HEK293 (cell line): ENCODE measurements around the gene SLC16A1.
A peak's percentile ranks its signal among the peaks of the same experiment; 100 is the strongest.

ENCODE experiments used
- INSM2 ChIP-seq: fragments of 450-650 bp; formaldehyde crosslinking; IDR thresholded peaks from 2 replicates; pipeline ENCODE4 v1.5.1; 2016; ENCODE audit warnings: missing biosample characterization, missing genetic modification characterization
- PRDM6 ChIP-seq: fragments of 450-650 bp; formaldehyde crosslinking; IDR thresholded peaks from 2 replicates; pipeline ENCODE4 v1.5.1; 2017; ENCODE audit warnings: missing biosample characterization, missing genetic modification characterization
- TCF7L2 ChIP-seq: IDR thresholded peaks from 2 replicates; pipeline ENCODE4 v1.6.1; 2011; ENCODE audit warnings: low read depth, mild to moderate bottlenecking, inconsistent platforms, low read length, moderate library complexity, borderline replicate concordance
- ZBTB17 ChIP-seq: fragments of 450-650 bp; formaldehyde crosslinking; IDR thresholded peaks from 2 replicates; pipeline ENCODE4 v1.5.1; 2016; ENCODE audit warnings: missing biosample characterization, missing genetic modification characterization
- ZBTB21 ChIP-seq: fragments of 450-650 bp; formaldehyde crosslinking; IDR thresholded peaks from 2 replicates; pipeline ENCODE4 v1.5.1; 2017; ENCODE audit warnings: missing biosample characterization, missing genetic modification characterization
- ZFHX2 ChIP-seq: fragments of 450-650 bp; formaldehyde crosslinking; conservative IDR thresholded peaks from 2 replicates; pipeline ENCODE4 v1.5.1; 2016; ENCODE audit warnings: missing biosample characterization, missing genetic modification characterization
- ZNF133 ChIP-seq: fragments of 450-650 bp; formaldehyde crosslinking; IDR thresholded peaks from 2 replicates; pipeline ENCODE4 v1.5.1; 2016; ENCODE audit warnings: missing biosample characterization, missing genetic modification characterization
- ZNF146 ChIP-seq: fragments of 450-650 bp; formaldehyde crosslinking; IDR thresholded peaks from 2 replicates; pipeline ENCODE4 v1.5.1; 2016; ENCODE audit warnings: missing biosample characterization, missing genetic modification characterization
- ZNF169 ChIP-seq: fragments of 450-650 bp; formaldehyde crosslinking; IDR thresholded peaks from 2 replicates; pipeline ENCODE4 v1.5.1; 2016; ENCODE audit warnings: missing biosample characterization, missing genetic modification characterization
- ZNF174 ChIP-seq: fragments of 450-650 bp; formaldehyde crosslinking; IDR thresholded peaks from 2 replicates; pipeline ENCODE4 v1.5.0; 2017; ENCODE audit warnings: missing biosample characterization, mild to moderate bottlenecking, missing genetic modification characterization
- ZNF175 ChIP-seq: fragments of 450-650 bp; formaldehyde crosslinking; IDR thresholded peaks from 2 replicates; pipeline ENCODE4 v1.5.1; 2016; ENCODE audit warnings: missing biosample characterization, missing genetic modification characterization
- ZNF24 ChIP-seq: fragments of 450-650 bp; formaldehyde crosslinking; IDR thresholded peaks from 2 replicates; pipeline ENCODE4 v1.5.1; 2016; ENCODE audit warnings: missing biosample characterization, missing genetic modification characterization
- ZNF366 ChIP-seq: fragments of 450-650 bp; formaldehyde crosslinking; conservative IDR thresholded peaks from 2 replicates; pipeline ENCODE4 v1.5.1; 2016; ENCODE audit warnings: missing biosample characterization, missing genetic modification characterization
- ZNF529 ChIP-seq: fragments of 450-650 bp; formaldehyde crosslinking; IDR thresholded peaks from 2 replicates; pipeline ENCODE4 v1.5.1; 2017; ENCODE audit warnings: missing genetic modification characterization, missing biosample characterization; ENCODE audit not compliant: insufficient replicate concordance
- ZNF561 ChIP-seq: fragments of 450-650 bp; IDR thresholded peaks from 2 replicates; pipeline ENCODE4 v1.5.1; 2018; ENCODE audit warnings: missing biosample characterization, missing genetic modification characterization, borderline replicate concordance
- ZNF580 ChIP-seq: fragments of 450-650 bp; formaldehyde crosslinking; IDR thresholded peaks from 2 replicates; pipeline ENCODE4 v1.5.1; 2016; ENCODE audit warnings: missing biosample characterization, missing genetic modification characterization
- ZNF596 ChIP-seq: fragments of 450-650 bp; IDR thresholded peaks from 2 replicates; pipeline ENCODE4 v1.5.0; 2018; ENCODE audit warnings: missing biosample characterization, mild to moderate bottlenecking, missing genetic modification characterization, moderate library complexity
- ZNF600 ChIP-seq: fragments of 450-650 bp; formaldehyde crosslinking; IDR thresholded peaks from 2 replicates; pipeline ENCODE4 v1.5.1; 2016; ENCODE audit warnings: missing biosample characterization, missing genetic modification characterization
- ZNF610 ChIP-seq: fragments of 450-650 bp; formaldehyde crosslinking; IDR thresholded peaks from 2 replicates; pipeline ENCODE4 v1.5.1; 2016; ENCODE audit warnings: missing biosample characterization, missing genetic modification characterization, borderline replicate concordance
- ZNF658 ChIP-seq: fragments of 450-650 bp; formaldehyde crosslinking; IDR thresholded peaks from 2 replicates; pipeline ENCODE4; 2016; ENCODE audit warnings: missing biosample characterization, missing genetic modification characterization
- ZNF768 ChIP-seq: fragments of 450-650 bp; formaldehyde crosslinking; IDR thresholded peaks from 2 replicates; pipeline ENCODE4 v1.5.1; 2018; ENCODE audit warnings: missing biosample characterization, mild to moderate bottlenecking, missing genetic modification characterization
- ZNF777 ChIP-seq: fragments of 450-650 bp; formaldehyde crosslinking; IDR thresholded peaks from 2 replicates; pipeline ENCODE4 v1.5.1; 2017; ENCODE audit warnings: missing biosample characterization, missing genetic modification characterization, borderline replicate concordance
- ZNF843 ChIP-seq: fragments of 450-650 bp; formaldehyde crosslinking; IDR thresholded peaks from 2 replicates; pipeline ENCODE4 v1.5.1; 2016; ENCODE audit warnings: missing biosample characterization, missing genetic modification characterization
- TF ChIP-seq, protein P1 (sequence below): fragments of 450-650 bp; formaldehyde crosslinking; conservative IDR thresholded peaks from 2 replicates; pipeline ENCODE4 v1.5.1; 2016; ENCODE audit warnings: low read depth, missing biosample characterization, missing genetic modification characterization
- TF ChIP-seq, protein P2 (sequence below): fragments of 450-650 bp; formaldehyde crosslinking; IDR thresholded peaks from 2 replicates; pipeline ENCODE4 v1.5.1; 2016; ENCODE audit warnings: missing biosample characterization, missing genetic modification characterization
- TF ChIP-seq, protein P3 (sequence below): fragments of 450-650 bp; formaldehyde crosslinking; IDR thresholded peaks from 2 replicates; pipeline ENCODE4 v1.5.1; 2017; ENCODE audit warnings: missing biosample characterization, missing genetic modification characterization
- TF ChIP-seq, protein P4 (sequence below): fragments of 450-650 bp; formaldehyde crosslinking; IDR thresholded peaks from 2 replicates; pipeline ENCODE4 v1.5.1; 2016; ENCODE audit warnings: missing biosample characterization, missing genetic modification characterization

Gene SLC16A1

DNA sequence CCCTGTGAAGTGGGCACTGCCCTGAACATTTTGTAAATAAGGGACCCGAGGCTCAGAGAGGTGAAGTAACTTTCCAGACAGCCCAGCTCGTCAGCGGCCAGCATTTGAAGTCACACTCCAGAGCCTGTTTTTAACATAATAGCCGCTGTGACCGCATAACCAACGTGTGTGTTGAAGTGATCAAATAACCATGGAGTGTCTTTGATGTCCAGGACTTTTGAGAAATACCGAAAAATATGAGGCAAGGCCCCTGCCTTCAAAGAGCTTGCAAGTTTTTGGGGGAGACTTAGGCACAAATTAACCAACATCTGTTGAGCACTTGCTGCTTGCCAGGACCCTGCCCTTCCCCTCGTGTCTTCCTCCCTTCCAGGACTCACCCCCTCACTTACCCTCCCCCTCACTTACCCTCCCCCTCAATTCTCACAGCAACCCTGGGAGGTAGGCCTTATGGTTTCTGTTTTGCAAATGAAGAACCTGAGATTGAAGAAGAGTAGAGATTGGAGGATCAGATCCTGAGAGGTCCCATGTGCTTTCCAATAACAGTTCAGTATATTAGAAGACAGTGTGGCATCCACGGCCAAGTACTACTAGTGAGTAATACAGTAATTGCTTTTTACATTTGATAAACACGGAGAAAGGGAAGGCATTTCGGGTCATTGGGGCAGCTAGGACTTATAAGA, 1.3 kb upstream of the SLC16A1 start (continued):
- TF ChIP-seq ZNF658 (tag by site-specific recombination) (no peak), ZFHX2 (tag by site-specific recombination) (peak; percentile 90), ZNF580 (tag by site-specific recombination) (peak; percentile 84), ZNF596 (tag by site-specific recombination) (0 out of 2 replicates have a peak, but pooled peaks have one; percentile 7), ZNF768 (tag by site-specific recombination) (0 out of 2 replicates have a peak, but pooled peaks have one; percentile 38), TCF7L2 (peak; percentile 57; the same call in 1 of the 2 replicates), ZNF600 (tag by site-specific recombination) (peak; percentile 58; the same call in 1 of the 2 replicates), ZBTB17 (tag by site-specific recombination) (peak; percentile 7; the same call in 1 of the 2 replicates), ZNF175 (tag by site-specific recombination) (no peak), ZNF561 (tag by site-specific recombination) (peak; percentile 29; the same call in 1 of the 2 replicates), ZNF366 (tag by site-specific recombination) (peak; percentile 47), ZNF529 (no peak), ZNF174 (tag by site-specific recombination) (no peak), ZNF169 (no peak), ZNF610 (no peak), ZNF777 (tag by site-specific recombination) (no peak), ZNF133 (no peak), ZNF843 (tag by site-specific recombination) (no peak), ZNF24 (tag by site-specific recombination) (peak; percentile 61; the same call in 1 of the 2 replicates), INSM2 (tag by site-specific recombination) (no peak), ZBTB21 (peak; percentile 41), PRDM6 (no peak), ZNF146 (tag by site-specific recombination) (no peak)
- TF ChIP-seq, protein P1, sequence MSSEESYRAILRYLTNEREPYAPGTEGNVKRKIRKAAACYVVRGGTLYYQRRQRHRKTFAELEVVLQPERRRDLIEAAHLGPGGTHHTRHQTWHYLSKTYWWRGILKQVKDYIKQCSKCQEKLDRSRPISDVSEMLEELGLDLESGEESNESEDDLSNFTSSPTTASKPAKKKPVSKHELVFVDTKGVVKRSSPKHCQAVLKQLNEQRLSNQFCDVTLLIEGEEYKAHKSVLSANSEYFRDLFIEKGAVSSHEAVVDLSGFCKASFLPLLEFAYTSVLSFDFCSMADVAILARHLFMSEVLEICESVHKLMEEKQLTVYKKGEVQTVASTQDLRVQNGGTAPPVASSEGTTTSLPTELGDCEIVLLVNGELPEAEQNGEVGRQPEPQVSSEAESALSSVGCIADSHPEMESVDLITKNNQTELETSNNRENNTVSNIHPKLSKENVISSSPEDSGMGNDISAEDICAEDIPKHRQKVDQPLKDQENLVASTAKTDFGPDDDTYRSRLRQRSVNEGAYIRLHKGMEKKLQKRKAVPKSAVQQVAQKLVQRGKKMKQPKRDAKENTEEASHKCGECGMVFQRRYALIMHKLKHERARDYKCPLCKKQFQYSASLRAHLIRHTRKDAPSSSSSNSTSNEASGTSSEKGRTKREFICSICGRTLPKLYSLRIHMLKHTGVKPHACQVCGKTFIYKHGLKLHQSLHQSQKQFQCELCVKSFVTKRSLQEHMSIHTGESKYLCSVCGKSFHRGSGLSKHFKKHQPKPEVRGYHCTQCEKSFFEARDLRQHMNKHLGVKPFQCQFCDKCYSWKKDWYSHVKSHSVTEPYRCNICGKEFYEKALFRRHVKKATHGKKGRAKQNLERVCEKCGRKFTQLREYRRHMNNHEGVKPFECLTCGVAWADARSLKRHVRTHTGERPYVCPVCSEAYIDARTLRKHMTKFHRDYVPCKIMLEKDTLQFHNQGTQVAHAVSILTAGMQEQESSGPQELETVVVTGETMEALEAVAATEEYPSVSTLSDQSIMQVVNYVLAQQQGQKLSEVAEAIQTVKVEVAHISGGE: 0 out of 2 replicates have a peak, but pooled peaks have one; percentile 5
- TF ChIP-seq, protein P2, sequence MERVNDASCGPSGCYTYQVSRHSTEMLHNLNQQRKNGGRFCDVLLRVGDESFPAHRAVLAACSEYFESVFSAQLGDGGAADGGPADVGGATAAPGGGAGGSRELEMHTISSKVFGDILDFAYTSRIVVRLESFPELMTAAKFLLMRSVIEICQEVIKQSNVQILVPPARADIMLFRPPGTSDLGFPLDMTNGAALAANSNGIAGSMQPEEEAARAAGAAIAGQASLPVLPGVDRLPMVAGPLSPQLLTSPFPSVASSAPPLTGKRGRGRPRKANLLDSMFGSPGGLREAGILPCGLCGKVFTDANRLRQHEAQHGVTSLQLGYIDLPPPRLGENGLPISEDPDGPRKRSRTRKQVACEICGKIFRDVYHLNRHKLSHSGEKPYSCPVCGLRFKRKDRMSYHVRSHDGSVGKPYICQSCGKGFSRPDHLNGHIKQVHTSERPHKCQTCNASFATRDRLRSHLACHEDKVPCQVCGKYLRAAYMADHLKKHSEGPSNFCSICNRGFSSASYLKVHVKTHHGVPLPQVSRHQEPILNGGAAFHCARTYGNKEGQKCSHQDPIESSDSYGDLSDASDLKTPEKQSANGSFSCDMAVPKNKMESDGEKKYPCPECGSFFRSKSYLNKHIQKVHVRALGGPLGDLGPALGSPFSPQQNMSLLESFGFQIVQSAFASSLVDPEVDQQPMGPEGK (tag by site-specific recombination): peak; percentile 83
- TF ChIP-seq, protein P3, sequence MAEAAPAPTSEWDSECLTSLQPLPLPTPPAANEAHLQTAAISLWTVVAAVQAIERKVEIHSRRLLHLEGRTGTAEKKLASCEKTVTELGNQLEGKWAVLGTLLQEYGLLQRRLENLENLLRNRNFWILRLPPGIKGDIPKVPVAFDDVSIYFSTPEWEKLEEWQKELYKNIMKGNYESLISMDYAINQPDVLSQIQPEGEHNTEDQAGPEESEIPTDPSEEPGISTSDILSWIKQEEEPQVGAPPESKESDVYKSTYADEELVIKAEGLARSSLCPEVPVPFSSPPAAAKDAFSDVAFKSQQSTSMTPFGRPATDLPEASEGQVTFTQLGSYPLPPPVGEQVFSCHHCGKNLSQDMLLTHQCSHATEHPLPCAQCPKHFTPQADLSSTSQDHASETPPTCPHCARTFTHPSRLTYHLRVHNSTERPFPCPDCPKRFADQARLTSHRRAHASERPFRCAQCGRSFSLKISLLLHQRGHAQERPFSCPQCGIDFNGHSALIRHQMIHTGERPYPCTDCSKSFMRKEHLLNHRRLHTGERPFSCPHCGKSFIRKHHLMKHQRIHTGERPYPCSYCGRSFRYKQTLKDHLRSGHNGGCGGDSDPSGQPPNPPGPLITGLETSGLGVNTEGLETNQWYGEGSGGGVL (tag by site-specific recombination): peak; percentile 97
- TF ChIP-seq, protein P4, sequence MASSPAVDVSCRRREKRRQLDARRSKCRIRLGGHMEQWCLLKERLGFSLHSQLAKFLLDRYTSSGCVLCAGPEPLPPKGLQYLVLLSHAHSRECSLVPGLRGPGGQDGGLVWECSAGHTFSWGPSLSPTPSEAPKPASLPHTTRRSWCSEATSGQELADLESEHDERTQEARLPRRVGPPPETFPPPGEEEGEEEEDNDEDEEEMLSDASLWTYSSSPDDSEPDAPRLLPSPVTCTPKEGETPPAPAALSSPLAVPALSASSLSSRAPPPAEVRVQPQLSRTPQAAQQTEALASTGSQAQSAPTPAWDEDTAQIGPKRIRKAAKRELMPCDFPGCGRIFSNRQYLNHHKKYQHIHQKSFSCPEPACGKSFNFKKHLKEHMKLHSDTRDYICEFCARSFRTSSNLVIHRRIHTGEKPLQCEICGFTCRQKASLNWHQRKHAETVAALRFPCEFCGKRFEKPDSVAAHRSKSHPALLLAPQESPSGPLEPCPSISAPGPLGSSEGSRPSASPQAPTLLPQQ: 0 out of 2 replicates have a peak, but pooled peaks have one; percentile 42
